ENCODE data around the gene INTS4. TPM values are rescaled to one million over a fixed set of nuclear protein-coding genes. Genes with fewer than 3 reads are reported as not detected.

INTS4 gene
- total RNA-seq, 2 donors from 2014 or later: 21.5 to 28.0 TPM

GRCh38 chr11:77886401-77886800 is 108.1 kb downstream of the INTS4 start:
- Histone ChIP-seq H3K27me3 (no peaks in the 10 kb centered on the region), H3K9ac (ENCODE audit: low read depth in 2 of 2, low read length in 2 of 2) (no peak overlapping the region), H3K4me3 (no peak overlapping the region), H3K27ac (no peak overlapping the region), H3K36me3 (peaks cover 6% of the 10 kb centered on the region), H3K9me3 (no peaks in the 10 kb centered on the region), H3K4me1 (no peaks in the 10 kb centered on the region)
- intact Hi-C loops (cut with DNase I): no loop called here
- DNase-seq: no peak
- TF ChIP-seq CTCF (IDR thresholded peaks at IDR 0.05): no peak

DNA sequence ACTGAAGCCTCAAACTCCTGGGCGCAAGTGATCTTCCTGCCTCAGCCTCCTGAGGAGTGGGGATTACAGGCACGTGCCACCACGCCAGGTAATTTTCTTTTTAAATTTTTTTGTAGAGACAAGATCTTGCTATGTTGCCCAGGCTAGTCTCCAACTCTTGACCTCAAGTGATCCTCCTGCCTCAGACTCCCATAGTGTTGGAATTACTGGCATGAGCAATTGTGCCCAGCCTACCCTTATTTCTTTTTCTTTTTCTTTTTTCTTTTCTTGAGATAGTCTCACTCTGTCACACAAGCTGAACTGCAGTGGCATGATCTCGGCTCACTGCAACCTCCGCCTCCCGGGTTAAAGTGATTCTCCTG is 109.7 kb downstream of the INTS4 start:
- Histone ChIP-seq H3K27ac (no peak overlapping the region), H3K9ac (ENCODE audit: low read depth in 2 of 2, low read length in 2 of 2) (no peak overlapping the region), H3K4me3 (no peak overlapping the region), H3K9me3 (no peaks in the 10 kb centered on the region), H3K27me3 (no peaks in the 10 kb centered on the region), H3K4me1 (no peaks in the 10 kb centered on the region), H3K36me3 (peaks cover 6% of the 10 kb centered on the region)
- no peak for TF ChIP-seq CTCF (IDR thresholded peaks at IDR 0.05)
- DNase-seq: no peak
- intact Hi-C loops (cut with DNase I): no loop called here

GRCh38 chr11:77884186-77884828 is 110.2 kb downstream of the INTS4 start:
- Histone ChIP-seq H3K36me3 (peaks cover 6% of the 10 kb centered on the region), H3K4me3 (no peak overlapping the region), H3K9ac (ENCODE audit: low read depth in 2 of 2, low read length in 2 of 2) (no peak overlapping the region), H3K4me1 (no peaks in the 10 kb centered on the region), H3K27ac (no peak overlapping the region), H3K27me3 (no peaks in the 10 kb centered on the region), H3K9me3 (no peaks in the 10 kb centered on the region)
- intact Hi-C loops (cut with DNase I): no loop called here
- DNase-seq: no peak
- TF ChIP-seq CTCF (IDR thresholded peaks at IDR 0.05): no peak

GRCh38 chr11:77883775-77884174 is 110.7 kb downstream of the INTS4 start:
- H3K4me1 ChIP-seq: no peaks in the 10 kb centered on the region
- no peak overlapping the region for H3K27ac ChIP-seq
- DNase-seq: no peak
- TF ChIP-seq CTCF (IDR thresholded peaks at IDR 0.05): no peak
- H3K9ac ChIP-seq (ENCODE audit: low read depth in 2 of 2, low read length in 2 of 2): no peak overlapping the region
- H3K9me3 ChIP-seq: no peaks in the 10 kb centered on the region
- H3K36me3 ChIP-seq: peaks cover 6% of the 10 kb centered on the region
- intact Hi-C loops (cut with DNase I): no loop called here
- no peak overlapping the region for H3K4me3 ChIP-seq
- H3K27me3 ChIP-seq: no peaks in the 10 kb centered on the region

GRCh38 chr11:77882396-77882795 is 112.1 kb downstream of the INTS4 start:
- Histone ChIP-seq H3K4me3 (no peak overlapping the region), H3K9me3 (no peaks in the 10 kb centered on the region), H3K36me3 (peaks cover 6% of the 10 kb centered on the region), H3K9ac (ENCODE audit: low read depth in 2 of 2, low read length in 2 of 2) (no peak overlapping the region), H3K27ac (no peak overlapping the region), H3K27me3 (no peaks in the 10 kb centered on the region), H3K4me1 (no peaks in the 10 kb centered on the region)
- TF ChIP-seq CTCF (IDR thresholded peaks at IDR 0.05): no peak
- no peak for DNase-seq
- intact Hi-C loops (cut with DNase I): no loop called here
